ENCODE data around the gene AP3D1. TPM values are rescaled to one million over a fixed set of nuclear protein-coding genes. Genes with fewer than 3 reads are reported as not detected.

The AP3D1 gene
- total and polyA plus RNA-seq, 2 donors (not counting 3 experiments of a cell fraction or from before 2014, with no cell fraction given): 130 to 137 TPM

DNA sequence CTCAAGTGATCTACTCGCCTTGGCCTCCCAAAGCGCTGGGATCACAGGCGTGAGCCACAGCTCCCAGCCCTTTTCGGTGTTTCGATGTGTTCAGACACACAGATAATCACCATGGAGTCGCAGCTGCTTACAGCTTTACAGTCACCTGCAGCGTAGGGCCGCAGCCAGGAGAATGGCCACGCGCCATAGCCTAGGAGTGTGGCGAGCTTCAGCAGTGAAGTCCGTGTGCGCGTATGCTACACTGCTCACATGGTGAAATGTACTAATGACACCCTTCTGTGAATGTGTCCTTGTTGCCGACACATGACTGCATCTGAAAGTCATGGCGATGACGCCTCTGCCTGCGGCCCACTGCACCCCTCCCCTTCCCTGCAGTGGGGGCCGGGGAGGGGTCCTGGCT, 23.6 kb downstream of the AP3D1 start:
- no peaks in the 10 kb centered on the region for H4K20me1 ChIP-seq (replicated peaks; ENCODE audit: control insufficient read depth, extremely low read depth, insufficient read depth, low read length)
- TF ChIP-seq MYC (IDR thresholded peaks at IDR 0.05; ENCODE audit: low read depth, low read length): no peak
- TF ChIP-seq JUN (IDR thresholded peaks at IDR 0.05; ENCODE audit: borderline replicate concordance, insufficient read depth, insufficient read length, low read depth): no peak
- TF ChIP-seq POLR2AphosphoS5 (IDR thresholded peaks at IDR 0.05; ENCODE audit: insufficient read depth, low read depth, low read length): no peak
- TF ChIP-seq CTCF (IDR thresholded peaks at IDR 0.05; ENCODE audit: extremely low read depth in 1 of 2, insufficient read depth in 1 of 2, low read depth in 1 of 2, low read length in 2 of 2): no peak
- no peak overlapping the region for H3K27ac ChIP-seq (ENCODE audit: insufficient read depth, low read depth, low read length)
- peaks cover 2% of the 10 kb centered on the region for H3K79me2 ChIP-seq (ENCODE audit: control insufficient read depth, insufficient read depth, low read length)
- no peak overlapping the region for H2AFZ ChIP-seq (ENCODE audit: low read depth, low read length)
- peaks cover 14 to 71% of the 10 kb centered on the region in 2 experiments for H3K36me3 ChIP-seq (ENCODE audit: control insufficient read depth in 2 of 2, extremely low read depth in 1 of 2, insufficient read depth in 2 of 2, low read length in 2 of 2)
- POLR2A ChIA-PET: no interaction called here
- intact Hi-C loops (cut with micrococcal nuclease) (no loop called here), dilution Hi-C loops (cut with MboI; ENCODE audit: extremely low pct_ligation_motif_present, low sequenced_read_pairs) (no loop called here)
- no peaks in the 10 kb centered on the region for H3K27me3 ChIP-seq (ENCODE audit: control insufficient read depth in 2 of 2, insufficient read depth in 2 of 2, low read length in 2 of 2)
- H3K4me2 ChIP-seq (ENCODE audit: insufficient read depth, low read length): no peak overlapping the region
- no peak overlapping the region for H3K4me3 ChIP-seq (replicated peaks in 1 of 3; ENCODE audit: insufficient read depth in 1 of 3, low read depth in 1 of 3, low read length in 3 of 3)
- H3K4me1 ChIP-seq (ENCODE audit: control insufficient read depth, extremely low read depth, insufficient read depth, low read length): no peaks in the 10 kb centered on the region
- DNase-seq (ENCODE audit: low read depth, low spot score) (no peak), FAIRE-seq (no peak)
- H3K9me1 ChIP-seq (replicated peaks; ENCODE audit: control insufficient read depth, extremely low read depth, insufficient read depth, low read length): no peaks in the 10 kb centered on the region
- CTCF ChIA-PET: no interaction called here
- BruUV-seq (replicated peaks): no TSS peak
- no peak overlapping the region for H3K9ac ChIP-seq (replicated peaks; ENCODE audit: extremely low read depth, insufficient read depth, low read length)
- no peaks in the 10 kb centered on the region for H3K9me3 ChIP-seq (replicated peaks; ENCODE audit: control insufficient read depth, insufficient read depth, low read length)

DNA sequence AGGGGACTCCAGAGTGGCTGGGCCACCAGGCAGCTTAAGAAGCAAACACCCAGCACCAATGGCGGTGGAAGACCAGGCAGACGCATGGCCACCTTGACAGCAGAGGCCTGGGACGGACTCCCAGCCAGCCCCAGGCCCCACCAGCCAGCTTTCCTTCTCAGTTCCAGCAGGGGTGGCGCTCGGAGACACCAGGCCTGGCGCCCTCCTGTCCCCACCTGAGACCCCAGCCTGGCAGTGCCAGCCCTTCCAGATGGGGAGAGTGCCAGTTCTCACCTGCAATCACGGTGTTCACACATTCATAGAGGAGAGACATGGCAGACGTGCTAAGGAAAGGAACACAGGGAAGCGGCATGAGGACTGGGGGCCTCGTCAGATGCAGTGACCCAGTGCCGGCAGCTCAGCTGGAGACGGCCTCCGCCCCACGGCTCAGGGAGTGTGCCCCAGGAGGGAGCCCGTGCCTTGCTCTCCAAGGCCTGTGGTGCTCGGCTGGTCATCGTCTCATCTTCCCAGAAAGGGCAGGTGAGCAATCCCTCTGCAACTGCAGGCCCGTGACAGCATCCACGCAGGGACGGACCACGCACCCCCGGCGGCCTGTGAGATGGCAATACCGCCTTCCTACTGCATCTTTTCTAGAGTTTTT, 24.4 kb downstream of the AP3D1 start:
- no peak for DNase-seq (ENCODE audit: low read depth, low spot score)
- no peak for FAIRE-seq
- intact Hi-C loops (cut with micrococcal nuclease): no loop called here
- dilution Hi-C loops (cut with MboI; ENCODE audit: extremely low pct_ligation_motif_present, low sequenced_read_pairs): no loop called here
- no peaks in the 10 kb centered on the region for H3K9me1 ChIP-seq (replicated peaks; ENCODE audit: control insufficient read depth, extremely low read depth, insufficient read depth, low read length)
- no peak overlapping the region for H2AFZ ChIP-seq (ENCODE audit: low read depth, low read length)
- no peak overlapping the region for H3K4me2 ChIP-seq (ENCODE audit: insufficient read depth, low read length)
- H3K27ac ChIP-seq (ENCODE audit: insufficient read depth, low read depth, low read length): no peak overlapping the region
- no peak overlapping the region for H3K4me3 ChIP-seq (replicated peaks in 1 of 3; ENCODE audit: insufficient read depth in 1 of 3, low read depth in 1 of 3, low read length in 3 of 3)
- POLR2A ChIA-PET: no interaction called here
- H3K36me3 ChIP-seq (ENCODE audit: control insufficient read depth in 2 of 2, extremely low read depth in 1 of 2, insufficient read depth in 2 of 2, low read length in 2 of 2): peaks cover 12 to 72% of the 10 kb centered on the region in 2 experiments
- no peaks in the 10 kb centered on the region for H3K4me1 ChIP-seq (ENCODE audit: control insufficient read depth, extremely low read depth, insufficient read depth, low read length)
- TF ChIP-seq MYC (IDR thresholded peaks at IDR 0.05; ENCODE audit: low read depth, low read length) (no peak), POLR2AphosphoS5 (IDR thresholded peaks at IDR 0.05; ENCODE audit: insufficient read depth, low read depth, low read length) (no peak), CTCF (IDR thresholded peaks at IDR 0.05; ENCODE audit: extremely low read depth in 1 of 2, insufficient read depth in 1 of 2, low read depth in 1 of 2, low read length in 2 of 2) (no peak), GATA2 (IDR thresholded peaks at IDR 0.05; ENCODE audit: insufficient read depth, insufficient read length, low read depth, low read length) (no peak), EZH2 (IDR thresholded peaks at IDR 0.05; ENCODE audit: borderline replicate concordance, low read depth, low read length, severe bottlenecking) (no peak), JUN (IDR thresholded peaks at IDR 0.05; ENCODE audit: borderline replicate concordance, insufficient read depth, insufficient read length, low read depth) (no peak), FOS (IDR thresholded peaks at IDR 0.05; ENCODE audit: borderline replicate concordance, insufficient read depth, low read length) (no peak), POLR2A (IDR thresholded peaks at IDR 0.05; ENCODE audit: low read depth, low read length) (no peak)
- TF ChIP-seq, protein P1, sequence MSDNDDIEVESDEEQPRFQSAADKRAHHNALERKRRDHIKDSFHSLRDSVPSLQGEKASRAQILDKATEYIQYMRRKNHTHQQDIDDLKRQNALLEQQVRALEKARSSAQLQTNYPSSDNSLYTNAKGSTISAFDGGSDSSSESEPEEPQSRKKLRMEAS (IDR thresholded peaks at IDR 0.05; ENCODE audit: insufficient read depth, insufficient read length): no peak
- no peaks in the 10 kb centered on the region for H3K27me3 ChIP-seq (ENCODE audit: control insufficient read depth in 2 of 2, insufficient read depth in 2 of 2, low read length in 2 of 2)
- CTCF ChIA-PET: no interaction called here
- H3K79me2 ChIP-seq (ENCODE audit: control insufficient read depth, insufficient read depth, low read length): peaks cover 2% of the 10 kb centered on the region
- H4K20me1 ChIP-seq (replicated peaks; ENCODE audit: control insufficient read depth, extremely low read depth, insufficient read depth, low read length): no peaks in the 10 kb centered on the region
- no TSS peak for BruUV-seq (replicated peaks)
- H3K9ac ChIP-seq (replicated peaks; ENCODE audit: extremely low read depth, insufficient read depth, low read length): no peak overlapping the region
- H3K9me3 ChIP-seq (replicated peaks; ENCODE audit: control insufficient read depth, insufficient read depth, low read length): no peaks in the 10 kb centered on the region

Measured in endothelial cell of umbilical vein (primary cell).